ENCODE results near the gene ACER1.
"Not testable (repeated sequence)": the region's sequence is repeated elsewhere in the genome, so short reads cannot be mapped to it uniquely, and the experiment has no call there.

ACER1 gene

DNA sequence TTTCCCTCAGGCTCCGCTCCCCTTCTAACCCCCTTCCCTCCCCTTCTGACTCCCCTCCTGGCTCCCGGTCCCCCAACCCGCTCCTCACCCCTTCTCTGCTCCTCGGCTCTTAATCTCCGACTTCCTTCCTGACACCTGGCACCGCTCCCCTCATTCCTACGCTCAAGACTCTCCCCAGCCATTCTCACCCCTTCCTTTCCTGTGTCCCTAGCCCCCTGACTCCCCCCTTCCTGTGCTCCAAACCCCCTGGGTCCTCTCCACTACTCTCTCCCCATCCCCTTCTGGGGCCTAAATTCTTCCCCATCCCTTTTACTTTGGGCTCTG lies 28.6 kb upstream of the ACER1 start:
- DNase-seq: no peak
- intact Hi-C loops (cut with DNase I; ENCODE audit: low total_unique reads): no loop called here
- H3K27me3 ChIP-seq: no peaks in the 10 kb centered on the region

DNA sequence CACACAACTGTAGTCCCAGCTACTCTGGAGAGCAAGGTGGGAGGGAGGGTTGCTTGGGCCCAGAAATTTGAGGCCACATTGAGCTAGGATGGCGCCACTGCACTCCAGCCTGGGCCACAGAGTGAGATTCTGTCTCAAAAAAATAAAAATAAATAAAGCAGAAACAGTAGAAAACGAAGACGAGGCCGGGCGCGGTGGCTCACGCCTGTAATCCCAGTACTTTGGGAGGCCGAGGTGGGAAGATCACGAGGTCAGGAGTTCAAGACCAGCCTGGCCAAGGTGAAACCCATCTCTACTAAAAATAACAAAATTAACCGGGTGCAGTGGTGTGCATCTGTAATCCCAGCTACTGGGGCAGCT lies 27.4 kb upstream of the ACER1 start:
- H3K4me1 ChIP-seq: peaks cover 0 to 13% (median 9%) of the 10 kb centered on the region in 4 donors
- H3K27me3 ChIP-seq; H3K9me3 ChIP-seq; DNase-seq; intact Hi-C loops (cut with DNase I; ENCODE audit: low total_unique reads): not testable (repeated sequence)
- H3K36me3 ChIP-seq: peaks cover 18 to 25% (median 19%) of the 10 kb centered on the region in 3 donors
- H3K4me3 ChIP-seq: peak overlapping the region; percentile 76 to 98
- peak overlapping the region; percentile 83 to 97 for H3K27ac ChIP-seq

More for the DNA sequence above, 28.6 kb upstream of the ACER1 start:
- H3K27ac ChIP-seq: peak overlapping the region; percentile 83 to 97
- H3K36me3 ChIP-seq: peaks cover 30 to 36% (median 31%) of the 10 kb centered on the region in 3 donors
- H3K4me3 ChIP-seq: peak overlapping the region; percentile 76 to 98
- TF ChIP-seq, protein P1, sequence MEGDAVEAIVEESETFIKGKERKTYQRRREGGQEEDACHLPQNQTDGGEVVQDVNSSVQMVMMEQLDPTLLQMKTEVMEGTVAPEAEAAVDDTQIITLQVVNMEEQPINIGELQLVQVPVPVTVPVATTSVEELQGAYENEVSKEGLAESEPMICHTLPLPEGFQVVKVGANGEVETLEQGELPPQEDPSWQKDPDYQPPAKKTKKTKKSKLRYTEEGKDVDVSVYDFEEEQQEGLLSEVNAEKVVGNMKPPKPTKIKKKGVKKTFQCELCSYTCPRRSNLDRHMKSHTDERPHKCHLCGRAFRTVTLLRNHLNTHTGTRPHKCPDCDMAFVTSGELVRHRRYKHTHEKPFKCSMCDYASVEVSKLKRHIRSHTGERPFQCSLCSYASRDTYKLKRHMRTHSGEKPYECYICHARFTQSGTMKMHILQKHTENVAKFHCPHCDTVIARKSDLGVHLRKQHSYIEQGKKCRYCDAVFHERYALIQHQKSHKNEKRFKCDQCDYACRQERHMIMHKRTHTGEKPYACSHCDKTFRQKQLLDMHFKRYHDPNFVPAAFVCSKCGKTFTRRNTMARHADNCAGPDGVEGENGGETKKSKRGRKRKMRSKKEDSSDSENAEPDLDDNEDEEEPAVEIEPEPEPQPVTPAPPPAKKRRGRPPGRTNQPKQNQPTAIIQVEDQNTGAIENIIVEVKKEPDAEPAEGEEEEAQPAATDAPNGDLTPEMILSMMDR (IDR thresholded peaks at IDR 0.05): no peak
- peaks cover 0 to 13% (median 9%) of the 10 kb centered on the region in 4 donors for H3K4me1 ChIP-seq
- H3K9me3 ChIP-seq: no peaks in the 10 kb centered on the region

DNA sequence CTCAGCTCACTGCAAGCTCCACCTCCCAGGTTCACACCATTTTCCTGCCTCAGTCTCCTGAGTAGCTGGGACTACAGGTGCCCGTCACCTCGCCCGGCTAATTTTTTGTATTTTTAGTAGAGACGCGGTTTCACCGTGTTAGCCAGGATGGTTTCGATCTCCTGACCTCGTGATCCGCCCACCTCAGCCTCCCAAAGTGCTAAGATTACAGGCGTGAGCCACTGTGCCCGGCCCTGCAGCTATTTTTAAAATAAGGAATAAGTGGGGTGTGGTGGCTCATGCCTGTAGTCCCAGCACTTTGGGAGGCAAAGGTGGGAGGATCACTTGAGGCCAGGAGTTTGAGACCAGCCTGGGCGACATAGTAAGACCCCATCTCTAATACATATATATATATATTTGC lies 27.0 kb upstream of the ACER1 start:
- peaks cover 14 to 21% (median 15%) of the 10 kb centered on the region in 3 donors for H3K36me3 ChIP-seq
- H3K27me3 ChIP-seq; intact Hi-C loops (cut with DNase I; ENCODE audit: low total_unique reads); DNase-seq; H3K9me3 ChIP-seq; H3K27ac ChIP-seq; H3K4me3 ChIP-seq: not testable (repeated sequence)
- H3K4me1 ChIP-seq: peaks cover 0 to 13% (median 9%) of the 10 kb centered on the region in 4 donors

DNA sequence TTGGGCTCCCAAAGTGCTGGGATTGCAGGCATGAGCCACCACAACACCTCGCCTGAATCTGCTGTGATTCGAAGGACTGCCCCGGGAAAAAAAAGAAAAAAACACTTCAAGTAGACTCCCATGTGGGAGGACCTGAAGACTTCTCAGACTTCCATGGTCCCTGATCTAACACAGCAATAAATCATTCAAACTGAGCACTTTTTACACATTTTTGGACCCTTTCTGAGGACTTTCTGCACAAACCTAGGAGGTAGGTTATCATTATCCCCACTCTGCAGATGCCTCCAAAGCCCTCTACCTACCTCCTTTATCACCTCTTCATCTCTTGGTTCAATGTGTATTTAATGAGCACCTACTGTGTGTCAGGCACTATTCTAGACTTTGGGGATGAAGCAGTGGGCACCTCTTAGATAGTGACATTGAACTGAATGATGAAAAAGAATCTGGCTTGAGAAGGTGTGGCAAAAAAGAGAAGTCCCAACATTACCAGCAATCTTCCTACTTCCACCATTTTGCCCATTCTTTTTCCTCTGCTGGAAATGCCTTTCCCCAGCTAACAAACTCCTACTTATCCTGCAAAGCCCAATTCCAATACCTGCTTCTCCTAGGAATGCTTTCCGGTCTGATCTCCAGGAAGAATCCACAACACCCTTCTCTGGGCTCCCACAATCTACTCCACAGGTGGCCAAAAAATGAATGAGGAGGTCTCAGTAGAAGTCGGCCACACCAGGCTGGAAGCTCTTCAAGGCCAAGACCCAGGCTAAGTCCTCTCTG lies 26.3 kb upstream of the ACER1 start:
- TF ChIP-seq, protein P1 (IDR thresholded peaks at IDR 0.05): no peak
- Histone ChIP-seq H3K36me3 (peaks cover 7 to 14% (median 8%) of the 10 kb centered on the region in 3 donors), H3K4me1 (peaks cover 0 to 13% (median 9%) of the 10 kb centered on the region in 4 donors), H3K27me3 (no peaks in the 10 kb centered on the region), H3K4me3 (no peak overlapping the region), H3K9me3 (no peaks in the 10 kb centered on the region), H3K27ac (no peak overlapping the region)
- DNase-seq: no peak
- intact Hi-C loops (cut with DNase I; ENCODE audit: low total_unique reads): no loop called here

DNA sequence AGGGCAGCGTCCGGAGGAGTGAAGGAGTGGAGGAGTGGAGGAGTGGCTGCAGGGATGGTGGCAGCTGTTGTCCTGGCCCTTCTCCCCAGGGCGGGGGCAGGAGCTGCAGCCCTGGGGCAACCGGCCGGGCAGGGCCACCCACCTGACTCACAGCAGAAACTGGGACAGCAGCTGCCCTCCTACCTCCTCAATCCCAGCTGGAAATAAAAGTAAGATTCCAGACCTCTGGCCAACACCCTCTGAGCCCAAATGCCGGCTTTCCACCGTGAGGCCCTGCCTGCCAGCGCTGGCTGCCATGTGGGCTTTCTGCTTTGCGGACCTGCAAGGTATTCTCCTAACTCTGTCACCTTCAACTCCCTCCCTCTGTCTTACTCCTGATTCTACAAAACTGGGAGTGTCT lies 24.6 kb upstream of the ACER1 start:
- no peaks in the 10 kb centered on the region for H3K36me3 ChIP-seq
- H3K27ac ChIP-seq: no peak overlapping the region
- H3K9me3 ChIP-seq: no peaks in the 10 kb centered on the region
- no peaks in the 10 kb centered on the region for H3K27me3 ChIP-seq
- TF ChIP-seq, protein P1 (IDR thresholded peaks at IDR 0.05): no peak
- peaks cover 0 to 13% (median 9%) of the 10 kb centered on the region in 4 donors for H3K4me1 ChIP-seq
- intact Hi-C loops (cut with DNase I; ENCODE audit: low total_unique reads): no loop called here
- no peak overlapping the region for H3K4me3 ChIP-seq
- no peak for DNase-seq

DNA sequence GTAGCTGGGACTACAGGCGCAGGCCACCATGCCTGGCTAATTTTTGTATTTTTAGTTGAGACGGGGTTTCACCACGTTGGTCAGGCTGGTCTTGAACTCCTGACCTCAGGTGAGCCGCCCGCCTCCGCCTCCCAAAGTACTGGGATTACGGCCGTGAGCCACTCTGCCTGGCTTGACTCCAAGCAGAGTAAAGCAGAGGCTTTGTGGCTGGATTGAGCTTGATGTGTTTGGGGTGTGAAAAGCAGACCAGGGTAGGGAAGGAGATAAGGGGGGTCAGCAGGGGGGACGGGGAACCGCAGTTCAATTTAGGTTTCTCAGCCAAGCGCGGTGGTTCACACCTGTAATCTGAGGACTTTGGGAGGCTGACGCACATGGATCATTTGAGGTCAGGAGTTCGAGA lies 23.8 kb upstream of the ACER1 start:
- H3K36me3 ChIP-seq: no peaks in the 10 kb centered on the region
- H3K27ac ChIP-seq: no peak overlapping the region
- intact Hi-C loops (cut with DNase I; ENCODE audit: low total_unique reads): no loop called here
- H3K27me3 ChIP-seq: no peaks in the 10 kb centered on the region
- TF ChIP-seq, protein P1 (IDR thresholded peaks at IDR 0.05): no peak
- no peak for DNase-seq
- no peak overlapping the region for H3K4me3 ChIP-seq
- H3K4me1 ChIP-seq: peaks cover 0 to 5% (median 2%) of the 10 kb centered on the region in 4 donors
- H3K9me3 ChIP-seq: no peaks in the 10 kb centered on the region

DNA sequence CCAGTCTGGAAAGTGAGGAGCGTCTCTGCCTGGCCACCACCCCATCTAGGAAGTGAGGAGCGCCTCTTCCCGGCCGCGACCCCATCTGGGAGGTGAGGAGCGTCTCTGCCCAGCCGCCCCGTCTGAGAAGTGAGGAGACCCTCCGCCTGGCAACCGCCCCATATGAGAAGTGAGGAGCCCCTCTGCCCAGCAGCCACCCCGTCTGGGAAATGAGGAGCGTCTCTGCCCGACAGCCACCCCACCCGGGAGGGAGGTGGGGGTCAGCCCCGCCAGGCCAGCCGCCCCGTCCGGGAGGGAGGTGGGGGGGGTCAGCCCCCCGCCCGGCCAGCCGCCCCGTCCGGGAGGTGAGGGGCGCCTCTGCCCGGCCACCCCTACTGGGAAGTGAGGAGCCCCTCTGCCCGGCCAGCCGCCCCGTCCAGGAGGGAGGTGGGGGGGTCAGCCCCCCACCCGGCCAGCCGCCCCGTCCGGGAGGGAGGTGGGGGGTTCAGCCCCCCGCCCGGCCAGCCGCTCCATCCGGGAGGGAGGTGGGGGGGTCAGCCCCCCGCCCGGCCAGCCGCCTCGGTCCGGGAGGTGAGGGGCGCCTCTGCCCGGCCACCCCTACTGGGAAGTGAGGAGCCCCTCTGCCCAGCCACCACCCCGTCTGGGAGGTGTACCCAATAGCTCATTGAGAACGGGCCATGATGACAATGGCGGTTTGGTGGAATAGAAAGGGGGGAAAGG lies 22.1 kb upstream of the ACER1 start:
- H3K27ac ChIP-seq, H3K27me3 ChIP-seq, H3K9me3 ChIP-seq, H3K4me3 ChIP-seq, H3K36me3 ChIP-seq, DNase-seq, H3K4me1 ChIP-seq: not testable (repeated sequence)
- intact Hi-C loops (cut with DNase I; ENCODE audit: low total_unique reads): loop anchor here (2.0 kb wide), 1 partner anchor 139 kb away; no protein-coding TSS in a partner anchor

Data from tibial artery (tissue), 4 donors.